GM12801 (cell line): Measurements from ENCODE around the gene CTIF.

ENCODE experiments used
- TF ChIP-seq, protein P1 (sequence below): IDR thresholded peaks from one replicate; pipeline ENCODE4 v1.5.1; 2011; ENCODE audit warnings: control low read depth; ENCODE audit not compliant: insufficient read length; ENCODE audit errors: extremely low read depth

The CTIF gene

GRCh38 chr18:48658721-48659120 is 119.9 kb downstream of the CTIF start:
- TF ChIP-seq, protein P1, sequence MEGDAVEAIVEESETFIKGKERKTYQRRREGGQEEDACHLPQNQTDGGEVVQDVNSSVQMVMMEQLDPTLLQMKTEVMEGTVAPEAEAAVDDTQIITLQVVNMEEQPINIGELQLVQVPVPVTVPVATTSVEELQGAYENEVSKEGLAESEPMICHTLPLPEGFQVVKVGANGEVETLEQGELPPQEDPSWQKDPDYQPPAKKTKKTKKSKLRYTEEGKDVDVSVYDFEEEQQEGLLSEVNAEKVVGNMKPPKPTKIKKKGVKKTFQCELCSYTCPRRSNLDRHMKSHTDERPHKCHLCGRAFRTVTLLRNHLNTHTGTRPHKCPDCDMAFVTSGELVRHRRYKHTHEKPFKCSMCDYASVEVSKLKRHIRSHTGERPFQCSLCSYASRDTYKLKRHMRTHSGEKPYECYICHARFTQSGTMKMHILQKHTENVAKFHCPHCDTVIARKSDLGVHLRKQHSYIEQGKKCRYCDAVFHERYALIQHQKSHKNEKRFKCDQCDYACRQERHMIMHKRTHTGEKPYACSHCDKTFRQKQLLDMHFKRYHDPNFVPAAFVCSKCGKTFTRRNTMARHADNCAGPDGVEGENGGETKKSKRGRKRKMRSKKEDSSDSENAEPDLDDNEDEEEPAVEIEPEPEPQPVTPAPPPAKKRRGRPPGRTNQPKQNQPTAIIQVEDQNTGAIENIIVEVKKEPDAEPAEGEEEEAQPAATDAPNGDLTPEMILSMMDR = no peak

- TF ChIP-seq, protein P1 = no peak
These were observed 120.6 kb downstream of the CTIF start for GRCh38 chr18:48659188-48660009.

GRCh38 chr18:48660346-48661228 is 121.8 kb downstream of the CTIF start:
- TF ChIP-seq, protein P1 = no peak

- TF ChIP-seq, protein P1 = no peak
These were observed 122.6 kb downstream of the CTIF start for GRCh38 chr18:48661421-48661820.

DNA sequence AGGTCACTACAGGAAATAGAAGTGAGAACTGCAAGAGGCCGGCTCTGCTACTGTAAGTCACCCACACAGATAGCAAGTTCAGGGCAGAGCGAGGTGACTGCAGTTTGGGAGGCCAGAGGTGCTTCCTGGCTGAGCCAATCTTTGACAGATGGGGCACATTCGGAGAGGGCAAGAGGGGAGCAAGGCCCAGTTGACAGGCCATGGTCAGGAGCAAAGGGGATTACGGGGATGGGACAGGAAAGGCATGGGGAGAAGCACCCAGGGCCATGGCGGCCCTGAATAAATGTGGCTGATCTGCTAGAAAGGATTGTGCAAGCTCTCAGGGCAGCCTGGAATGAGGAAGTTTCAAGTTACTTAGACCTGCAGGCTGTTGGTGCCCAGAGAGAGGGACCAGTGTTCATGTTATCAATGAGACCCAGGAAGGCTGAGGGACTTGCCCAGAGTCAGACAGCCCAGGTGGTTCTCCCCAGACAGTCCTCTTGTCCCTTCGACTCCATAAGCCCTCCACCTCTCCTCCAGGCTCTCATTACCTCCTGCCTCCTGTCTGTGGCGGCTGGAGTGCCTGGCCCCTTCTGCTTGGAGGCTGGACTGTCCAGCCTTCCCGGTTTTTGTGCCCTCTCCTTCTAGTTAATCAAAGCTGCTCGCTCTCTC is 123.3 kb downstream of the CTIF start:
- TF ChIP-seq, protein P1 = no peak

- TF ChIP-seq, protein P1 = no peak
These were observed 124.5 kb downstream of the CTIF start for GRCh38 chr18:48663096-48663930.
